Activated CD8-positive, alpha-beta memory T cell treated with anti-CD3 and anti-CD28 coated beads for 4 hours (primary cell): ENCODE data around the gene TIMM21.

Experiments used
- DNase-seq, 2 donors: peaks; one replicate each; pipeline ENCODE4 v3.0.0-alpha.2; 2020; ENCODE audit warnings: low read depth in 2 of 2

The TIMM21 gene

DNA sequence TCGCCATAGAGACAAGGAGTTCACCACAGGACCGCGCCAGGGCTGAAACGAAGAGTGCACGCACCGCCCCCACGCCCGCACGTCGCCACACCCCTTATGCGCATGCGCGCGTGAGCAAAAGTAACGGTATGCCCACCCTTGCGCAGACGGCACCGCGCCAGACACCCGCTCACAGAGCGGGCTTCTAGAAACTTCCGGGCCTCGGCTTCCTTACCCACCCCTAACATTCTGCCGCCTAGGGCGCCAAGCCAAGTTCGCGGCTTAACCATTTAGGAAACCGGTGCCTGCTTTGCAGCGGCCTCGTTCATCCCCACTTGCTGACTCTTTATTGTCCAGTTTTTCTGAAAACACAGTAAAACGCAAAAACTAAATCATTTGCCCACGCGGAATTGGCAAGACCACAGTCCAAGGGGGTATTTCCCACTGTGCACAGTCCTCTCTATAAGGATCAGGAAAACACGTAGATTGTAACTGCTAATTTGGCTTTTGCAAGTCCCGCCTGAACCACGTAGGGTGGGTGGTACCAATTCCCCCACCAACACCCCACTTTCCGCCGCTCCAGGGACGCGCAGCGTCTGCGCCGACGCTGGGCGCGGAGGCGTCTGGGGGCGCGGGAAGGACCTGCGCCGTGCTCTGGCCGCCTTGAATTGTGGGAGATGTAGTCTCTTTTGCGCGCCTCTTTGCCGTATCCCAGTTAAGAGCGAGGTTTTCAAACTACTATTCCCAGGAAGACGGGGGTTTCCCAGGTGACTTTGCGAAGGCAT, at the start of gene TIMM21, which contains the start of gene FBXO15:
Gene TIMM21 (plus strand): TSS at position 745 of the 764 bp plus-strand sequence. CDS start 286 bp downstream, outside the sequence.
Gene FBXO15 (minus strand): TSS at position 56 of the 764 bp plus-strand sequence. CDS start 49 bp downstream, at position 7.
- DNase-seq = peak; percentile 92 to 93

GRCh38 chr18:74108460-74108859, 39.9 kb upstream of the TIMM21 start:
- no peak for DNase-seq

- DNase-seq = no peak
These were observed 38.2 kb upstream of the TIMM21 start for GRCh38 chr18:74110149-74110548.

DNA sequence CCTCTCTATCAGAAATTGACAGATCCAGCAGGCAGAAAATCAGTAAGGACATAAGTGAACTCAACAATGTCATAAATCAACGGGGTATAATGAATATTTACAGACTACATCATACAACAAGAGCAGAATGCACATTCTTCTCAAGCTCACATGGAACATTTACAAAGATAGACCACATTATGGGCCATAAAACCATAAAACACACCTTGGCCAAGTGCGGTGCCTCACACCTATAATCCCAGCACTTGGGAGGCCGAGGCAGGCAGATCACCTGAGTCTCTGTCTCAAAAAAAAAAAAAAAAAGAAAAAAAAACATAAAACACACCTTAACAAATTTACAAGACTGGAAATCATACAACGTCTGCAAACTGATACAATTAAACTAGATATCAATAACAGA, 37.3 kb upstream of the TIMM21 start:
- DNase-seq = no peak

GRCh38 chr18:74113711-74114110, 34.6 kb upstream of the TIMM21 start:
- no peak for DNase-seq

- DNase-seq = no peak
These were observed 34.2 kb upstream of the TIMM21 start for GRCh38 chr18:74114116-74114515.

GRCh38 chr18:74115046-74115445, 33.3 kb upstream of the TIMM21 start:
- no peak for DNase-seq

DNA sequence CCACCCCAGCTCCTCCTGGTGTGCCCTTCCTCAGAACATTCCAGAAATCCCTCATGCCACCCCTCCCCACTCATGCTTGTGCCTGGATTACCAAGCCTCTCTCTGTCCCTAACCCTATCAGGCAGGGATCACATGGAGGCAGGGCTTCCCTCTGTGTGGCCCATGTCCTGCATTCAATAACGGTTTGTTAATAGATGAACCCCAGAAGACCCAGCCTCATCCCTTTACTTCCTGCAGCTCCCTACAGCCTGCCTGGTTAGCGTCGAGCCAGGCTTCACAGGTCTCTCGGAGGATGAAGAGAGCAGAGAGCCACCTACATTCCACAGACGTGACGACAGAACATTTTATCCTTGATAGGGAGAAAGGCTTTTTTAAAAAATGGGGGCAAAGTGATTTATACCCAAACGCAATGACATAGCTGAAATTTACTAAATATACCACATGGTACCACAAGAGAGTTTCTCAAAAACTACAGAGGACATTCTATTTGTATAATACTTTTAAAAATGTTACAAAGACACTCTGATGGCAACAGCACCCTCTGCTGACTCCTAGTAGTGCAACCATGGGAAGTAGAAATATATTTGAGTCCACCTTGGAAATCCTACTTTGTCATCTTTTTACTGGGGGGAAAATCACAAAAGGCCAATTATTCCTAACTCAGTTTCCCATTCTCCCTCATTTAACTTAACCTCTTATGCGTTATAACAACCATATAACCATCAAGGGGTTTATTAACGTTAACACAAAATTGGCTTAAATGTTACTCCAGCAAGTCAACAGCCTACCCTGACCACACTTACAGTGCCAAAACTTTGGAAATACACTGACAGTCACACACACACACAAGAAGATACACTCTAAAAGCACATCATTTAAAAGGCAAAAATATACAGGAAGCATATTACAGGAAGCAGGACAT, 31.4 kb upstream of the TIMM21 start:
- DNase-seq = no peak

GRCh38 chr18:74123200-74123599, 25.1 kb upstream of the TIMM21 start:
- no peak for DNase-seq

GRCh38 chr18:74124642-74125041, 23.7 kb upstream of the TIMM21 start:
- DNase-seq = no peak

- DNase-seq = no peak
These were observed 21.4 kb upstream of the TIMM21 start for GRCh38 chr18:74126684-74127655.

- no peak for DNase-seq
These were observed 20.2 kb upstream of the TIMM21 start for GRCh38 chr18:74128159-74128558.

GRCh38 chr18:74131124-74131523, 17.2 kb upstream of the TIMM21 start:
- DNase-seq = no peak

DNA sequence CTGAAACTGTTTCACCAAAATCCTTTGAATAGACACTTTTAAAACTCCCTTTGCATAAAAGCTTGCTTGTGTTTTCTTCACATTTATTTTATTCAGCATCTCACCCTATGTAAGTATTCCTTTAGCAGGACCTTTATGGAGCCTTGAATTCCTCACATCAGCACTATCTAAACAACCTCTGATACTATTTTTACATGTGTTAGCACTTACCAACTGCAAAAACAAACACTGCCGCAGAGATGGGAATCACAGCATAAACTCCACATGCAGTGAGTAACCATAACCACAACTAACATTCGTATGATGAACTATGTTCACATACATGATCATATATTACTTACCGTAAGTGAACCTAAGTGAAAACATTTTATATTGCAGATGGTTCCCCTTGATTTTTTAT, 16.1 kb upstream of the TIMM21 start:
- no peak for DNase-seq

- DNase-seq = no peak
These were observed 10.3 kb upstream of the TIMM21 start for GRCh38 chr18:74137920-74138538.

- DNase-seq = no peak
These were observed 8.9 kb upstream of the TIMM21 start for GRCh38 chr18:74139411-74139810.

- DNase-seq = no peak
These were observed 8.4 kb upstream of the TIMM21 start for GRCh38 chr18:74139888-74140287.

DNA sequence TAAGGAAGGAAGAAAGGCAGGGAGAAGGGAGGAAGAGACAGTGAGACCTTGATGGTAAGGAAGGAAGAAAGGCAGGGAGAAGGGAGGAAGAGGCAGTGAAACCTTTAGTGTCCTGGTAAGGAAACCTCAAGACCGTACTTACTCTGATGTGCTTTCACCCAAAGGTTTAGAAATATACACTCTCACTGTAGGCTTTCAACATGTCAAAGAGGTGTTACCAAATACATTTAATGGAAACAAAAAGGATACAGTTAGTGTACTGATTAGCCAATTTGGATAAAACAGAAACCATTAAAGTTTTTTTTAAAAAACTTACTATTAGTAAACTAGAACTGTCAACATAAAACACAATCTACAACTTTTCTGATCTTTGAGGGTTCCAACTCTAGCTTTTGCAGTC, 7.7 kb upstream of the TIMM21 start:
- no peak for DNase-seq

DNA sequence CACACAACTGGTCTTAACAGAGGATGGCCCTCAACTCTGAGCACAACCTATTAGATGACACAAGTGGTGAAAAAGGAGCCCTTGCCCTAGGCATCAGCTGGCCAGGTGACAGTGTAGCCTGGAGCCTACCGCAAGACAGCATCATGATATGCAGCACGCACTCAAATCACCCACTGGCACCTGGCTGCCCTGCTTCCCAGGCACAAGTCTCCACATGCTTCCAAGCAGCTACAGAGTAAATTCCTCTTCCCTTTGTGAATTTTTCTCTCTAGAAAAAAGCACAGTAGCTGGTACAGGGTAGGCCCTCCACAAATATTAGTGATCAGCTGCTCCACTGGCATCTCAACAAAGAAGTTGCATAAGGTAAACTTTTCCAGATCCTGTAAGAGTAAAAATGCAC, 6.7 kb upstream of the TIMM21 start:
- no peak for DNase-seq

DNA sequence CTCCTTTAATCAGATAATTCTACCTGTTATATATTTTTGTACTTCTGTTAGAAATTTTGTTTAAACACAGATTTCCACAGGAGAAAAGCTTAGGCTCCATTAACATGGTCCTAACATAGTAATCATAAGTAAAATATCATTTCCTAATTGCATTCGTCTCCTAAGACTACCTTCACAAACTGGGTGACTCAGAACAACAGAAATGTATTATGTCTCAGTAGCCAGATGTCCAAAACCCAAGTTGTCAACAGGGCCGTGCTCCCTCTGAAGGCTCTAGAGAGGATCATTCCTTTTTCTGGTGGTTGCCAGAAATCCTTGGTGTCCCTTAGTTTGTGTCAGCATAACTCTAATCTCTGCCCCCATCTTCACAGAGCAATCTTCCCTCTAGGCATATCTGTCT, 6.1 kb upstream of the TIMM21 start:
- no peak for DNase-seq

GRCh38 chr18:74146756-74147155, 1.6 kb upstream of the TIMM21 start:
- DNase-seq = no peak
